BLaER1 treated with 17β-estradiol and CSF1 and Interleukin-3, amounts not matched to agents 10 nM and 100 nM (cell line): ENCODE data around the gene MCFD2.

Source experiments
- H3K27ac ChIP-seq, 11 experiments: shearing (Covaris generic); formaldehyde crosslinking; 2 replicates each; pipeline ENCODE4 v1.8.1; 2022
- H3K27me3 ChIP-seq, 11 experiments: shearing (Covaris generic); formaldehyde crosslinking; 2 replicates each; pipeline ENCODE4 v1.8.1; 2022
- H3K36me3 ChIP-seq, 11 experiments: shearing (Covaris generic); formaldehyde crosslinking; 2 replicates each; pipeline ENCODE4 v1.8.1; 2022
- H3K4me1 ChIP-seq, 10 experiments: shearing (Covaris generic); formaldehyde crosslinking; 2 replicates each; pipeline ENCODE4 v1.8.1; 2022
- H3K4me2 ChIP-seq, 11 experiments: shearing (Covaris generic); formaldehyde crosslinking; 2 replicates each; pipeline ENCODE4 v1.8.1; 2022
- H3K4me3 ChIP-seq, 10 experiments: shearing (Covaris generic); formaldehyde crosslinking; 2 replicates each; pipeline ENCODE4 v1.8.1; 2022
- H3K9ac ChIP-seq, 11 experiments: shearing (Covaris generic); formaldehyde crosslinking; 2 replicates each; pipeline ENCODE4 v1.8.1; 2022
- H3K9me3 ChIP-seq, 11 experiments: shearing (Covaris generic); formaldehyde crosslinking; replicated peaks in 1 of 11; 2 replicates each; pipeline ENCODE4 v1.8.1; 2022
- H4K20me1 ChIP-seq, 11 experiments: shearing (Covaris generic); formaldehyde crosslinking; 2 replicates each; pipeline ENCODE4 v1.8.1; 2022
- Cebpa-rat ChIP-seq, 11 experiments: shearing (Covaris generic); IDR thresholded peaks; 2 replicates each; pipeline ENCODE4 v1.8.1; 2022

Gene MCFD2

DNA sequence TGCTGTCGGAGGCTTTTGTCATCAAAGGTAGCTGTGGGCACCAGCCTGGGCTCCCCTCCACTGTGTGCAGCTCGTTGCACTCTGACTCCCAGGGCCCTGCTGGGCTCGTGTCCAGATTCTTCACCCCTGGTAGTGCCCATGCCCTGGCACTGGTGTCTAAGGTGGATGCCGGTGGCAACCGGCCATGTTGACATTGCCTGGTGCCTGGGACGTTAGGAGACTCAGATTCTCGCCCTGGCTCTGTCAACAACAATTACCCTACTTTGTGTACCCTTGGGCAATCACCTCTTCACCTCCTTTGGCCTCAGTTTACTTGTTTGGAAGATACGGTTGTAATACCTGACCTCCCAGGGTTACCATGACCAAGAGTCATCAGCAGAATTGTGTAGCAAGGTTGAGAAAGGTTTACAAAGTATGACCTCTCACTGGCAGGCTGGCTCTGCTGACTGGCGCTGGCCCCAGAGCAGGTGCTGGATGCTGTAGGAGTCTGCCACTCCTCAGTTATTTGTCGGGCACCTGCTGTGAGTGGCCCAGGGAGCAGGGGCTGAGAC is 41.5 kb upstream of the MCFD2 start:
- Histone ChIP-seq H4K20me1 (peaks cover 0 to 78% (median 21%) of the 10 kb centered on the region in 11 experiments; a peak in 13 of 22 replicates), H3K27me3 (no peaks in the 10 kb centered on the region), H3K4me2 (no peak overlapping the region), H3K9ac (no peak overlapping the region), H3K9me3 (no peaks in the 10 kb centered on the region), H3K4me1 (peaks cover 23 to 58% (median 37%) of the 10 kb centered on the region in 10 experiments), H3K27ac (peak overlapping the region in 2 of 11 experiments; percentile 8 to 48; a peak in 2 of 22 replicates), H3K36me3 (peaks cover 82 to 100% (median 98%) of the 10 kb centered on the region in 11 experiments), H3K4me3 (no peak overlapping the region)
- TF ChIP-seq Cebpa-rat (IDR thresholded peaks at IDR 0.05), result no peak

DNA sequence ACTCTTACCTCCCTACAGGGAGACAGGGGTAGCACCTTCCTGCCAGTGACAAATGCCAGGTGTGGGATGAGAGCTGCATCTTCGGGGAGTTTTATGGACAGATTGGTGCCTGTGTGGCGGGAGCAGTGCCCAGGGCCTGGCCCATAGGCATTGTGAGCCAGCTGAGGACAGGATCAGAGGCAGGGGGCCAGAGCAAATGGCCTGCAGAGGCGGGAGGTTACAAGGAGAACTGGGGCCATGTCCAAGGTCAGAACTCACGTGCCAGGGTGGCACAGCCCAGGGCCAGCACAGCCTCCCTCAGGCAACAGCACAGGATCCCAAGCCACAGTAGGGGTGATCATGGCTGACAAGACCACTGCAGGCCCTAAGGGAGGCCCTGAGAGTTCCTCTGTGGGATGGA is 40.2 kb upstream of the MCFD2 start:
- H3K36me3 ChIP-seq, result peaks cover 77 to 99% (median 97%) of the 10 kb centered on the region in 11 experiments
- no peaks in the 10 kb centered on the region for H3K27me3 ChIP-seq
- TF ChIP-seq Cebpa-rat (IDR thresholded peaks at IDR 0.05), result no peak
- peak overlapping the region in 7 of 11 experiments; percentile 10 to 56 (median 49); a peak in 9 of 22 replicates for H3K4me2 ChIP-seq
- peaks cover 24 to 66% (median 43%) of the 10 kb centered on the region in 10 experiments for H3K4me1 ChIP-seq
- H3K27ac ChIP-seq, result peak overlapping the region in 9 of 11 experiments; percentile 25 to 65 (median 53); a peak in 15 of 22 replicates
- H3K9ac ChIP-seq, result peak overlapping the region in 7 of 11 experiments; percentile 15 to 47 (median 34); a peak in 11 of 22 replicates
- H4K20me1 ChIP-seq, result peaks cover 0 to 81% (median 24%) of the 10 kb centered on the region in 11 experiments; a peak in 14 of 22 replicates
- H3K9me3 ChIP-seq, result no peaks in the 10 kb centered on the region
- no peak overlapping the region for H3K4me3 ChIP-seq

DNA sequence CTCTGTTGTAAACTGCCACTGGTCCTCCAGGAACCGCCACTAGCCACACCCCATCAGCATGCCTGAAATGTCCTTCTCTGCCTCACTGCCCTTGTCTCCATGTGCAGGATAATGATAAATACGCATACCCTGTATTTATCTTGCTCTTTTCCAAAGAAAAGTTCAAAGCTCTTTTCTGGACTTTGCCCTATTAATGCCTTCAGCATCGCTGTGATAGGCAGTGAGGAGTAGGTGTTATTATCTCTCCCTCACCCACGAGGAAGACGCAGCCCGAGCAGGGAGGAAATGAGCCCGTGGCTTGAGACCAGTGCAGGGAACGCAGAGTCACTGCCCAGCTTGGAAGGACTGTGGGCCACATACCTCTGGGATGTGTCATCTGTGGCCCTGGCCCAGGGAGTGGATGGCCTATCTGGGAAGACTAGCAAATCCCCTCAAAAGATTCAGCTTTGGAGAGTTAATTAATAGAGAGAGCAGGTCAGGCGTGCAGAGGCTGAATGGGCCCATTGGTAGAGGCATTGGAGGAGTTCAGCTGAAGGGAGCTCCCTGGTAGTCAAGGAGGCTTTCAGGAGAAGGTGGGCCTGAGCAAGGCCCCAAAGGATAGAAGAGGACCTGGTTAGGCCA is 39.5 kb upstream of the MCFD2 start:
- Histone ChIP-seq H4K20me1 (peaks cover 0 to 81% (median 25%) of the 10 kb centered on the region in 11 experiments; a peak in 14 of 22 replicates), H3K9me3 (no peaks in the 10 kb centered on the region), H3K4me3 (no peak overlapping the region), H3K4me1 (peaks cover 24 to 73% (median 50%) of the 10 kb centered on the region in 10 experiments), H3K9ac (peak overlapping the region in 9 of 11 experiments; percentile 8 to 47 (median 34); a peak in 8 of 22 replicates), H3K27ac (peak overlapping the region in 9 of 11 experiments; percentile 25 to 65 (median 53); a peak in 16 of 22 replicates), H3K36me3 (peaks cover 78 to 99% (median 96%) of the 10 kb centered on the region in 11 experiments), H3K27me3 (no peaks in the 10 kb centered on the region), H3K4me2 (peak overlapping the region in 7 of 11 experiments; percentile 10 to 56 (median 49); a peak in 12 of 22 replicates)
- no peak for TF ChIP-seq Cebpa-rat (IDR thresholded peaks at IDR 0.05)

DNA sequence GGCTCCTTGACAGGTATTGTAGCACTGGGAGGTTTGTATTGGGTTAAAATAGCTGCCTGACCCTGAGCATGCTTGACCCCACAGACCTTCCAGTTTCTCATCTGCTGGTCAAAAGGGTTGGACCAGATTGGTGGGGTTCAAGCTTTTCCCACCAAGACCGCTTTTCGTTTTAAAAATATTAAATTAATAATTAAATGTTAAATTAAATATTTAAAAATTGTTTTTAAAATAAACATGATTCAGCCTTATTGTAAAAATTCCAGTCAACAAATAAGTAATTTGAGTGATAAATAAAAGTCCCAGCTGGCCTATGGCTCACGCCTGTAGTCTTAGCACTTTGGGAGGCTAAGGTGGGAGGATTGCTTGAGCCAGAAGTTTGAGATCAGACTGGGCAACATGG is 36.6 kb upstream of the MCFD2 start:
- peak overlapping the region in 1 of 11 experiments; percentile 27; a peak in 1 of 22 replicates for H3K9ac ChIP-seq
- H3K27me3 ChIP-seq, result no peaks in the 10 kb centered on the region
- H3K4me1 ChIP-seq, result peaks cover 49 to 85% (median 69%) of the 10 kb centered on the region in 10 experiments
- H3K36me3 ChIP-seq, result peaks cover 51 to 94% (median 84%) of the 10 kb centered on the region in 11 experiments
- H3K4me3 ChIP-seq, result peak overlapping the region in 1 of 10 experiments; percentile 16; a peak in 1 of 20 replicates
- H4K20me1 ChIP-seq, result peaks cover 0 to 85% (median 16%) of the 10 kb centered on the region in 11 experiments; a peak in 12 of 22 replicates
- H3K27ac ChIP-seq, result peak overlapping the region in 9 of 11 experiments; percentile 45 to 72 (median 58); a peak in 15 of 22 replicates
- H3K9me3 ChIP-seq, result no peaks in the 10 kb centered on the region
- TF ChIP-seq Cebpa-rat (IDR thresholded peaks at IDR 0.05), result no peak
- peak overlapping the region; percentile 53 to 99 (median 95); a peak in 20 of 22 replicates for H3K4me2 ChIP-seq

DNA sequence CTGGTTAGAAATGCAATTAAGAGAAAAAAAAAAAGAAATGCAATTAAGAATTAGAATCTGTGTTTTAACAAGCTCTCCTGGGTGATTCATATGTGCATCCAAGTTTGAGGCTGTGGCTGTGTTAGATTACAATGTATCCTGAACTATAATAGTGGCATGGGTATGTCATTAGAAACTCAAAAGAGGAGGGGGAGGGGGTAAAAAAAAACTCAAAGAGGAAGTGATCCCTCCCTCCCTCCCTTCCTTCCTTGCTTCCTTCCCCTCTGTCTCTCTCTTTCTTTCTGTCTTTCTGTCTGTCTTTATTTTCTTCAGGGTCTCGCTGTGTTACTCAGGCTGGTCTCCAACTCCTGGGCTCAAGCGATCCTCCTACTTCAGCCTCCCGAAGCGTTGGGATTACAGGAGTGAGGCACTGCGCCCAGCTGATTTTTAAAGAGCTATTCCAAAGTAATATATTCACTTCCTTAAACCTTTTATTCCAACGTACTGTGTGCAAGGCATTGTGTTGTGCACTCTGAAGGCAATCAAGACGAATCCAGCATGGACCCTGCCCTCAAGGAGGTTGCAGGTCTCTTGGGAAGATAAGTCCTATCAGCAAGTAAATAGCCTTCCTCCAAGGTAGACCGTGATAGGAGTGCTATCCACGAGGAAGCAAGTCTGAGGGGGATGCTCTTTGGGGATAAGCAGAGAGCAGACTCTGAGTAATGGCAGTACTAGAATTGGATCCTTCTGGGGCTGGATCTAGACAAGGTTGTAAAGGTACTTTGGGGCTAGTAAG is 35.9 kb upstream of the MCFD2 start:
- no peaks in the 10 kb centered on the region for H3K9me3 ChIP-seq
- peaks cover 44 to 92% (median 77%) of the 10 kb centered on the region in 11 experiments for H3K36me3 ChIP-seq
- H3K4me1 ChIP-seq, result peaks cover 56 to 91% (median 76%) of the 10 kb centered on the region in 10 experiments
- H4K20me1 ChIP-seq, result peaks cover 0 to 79% (median 16%) of the 10 kb centered on the region in 11 experiments; a peak in 12 of 22 replicates
- peak overlapping the region; percentile 53 to 99 (median 95) for H3K4me2 ChIP-seq
- no peak for TF ChIP-seq Cebpa-rat (IDR thresholded peaks at IDR 0.05)
- H3K27me3 ChIP-seq, result no peaks in the 10 kb centered on the region
- H3K9ac ChIP-seq, result peak overlapping the region in 7 of 11 experiments; percentile 20 to 65 (median 27); a peak in 5 of 22 replicates
- peak overlapping the region in 9 of 11 experiments; percentile 45 to 72 (median 58); a peak in 19 of 22 replicates for H3K27ac ChIP-seq
- H3K4me3 ChIP-seq, result peak overlapping the region in 4 of 10 experiments; percentile 2 to 31 (median 10); a peak in 4 of 20 replicates

DNA sequence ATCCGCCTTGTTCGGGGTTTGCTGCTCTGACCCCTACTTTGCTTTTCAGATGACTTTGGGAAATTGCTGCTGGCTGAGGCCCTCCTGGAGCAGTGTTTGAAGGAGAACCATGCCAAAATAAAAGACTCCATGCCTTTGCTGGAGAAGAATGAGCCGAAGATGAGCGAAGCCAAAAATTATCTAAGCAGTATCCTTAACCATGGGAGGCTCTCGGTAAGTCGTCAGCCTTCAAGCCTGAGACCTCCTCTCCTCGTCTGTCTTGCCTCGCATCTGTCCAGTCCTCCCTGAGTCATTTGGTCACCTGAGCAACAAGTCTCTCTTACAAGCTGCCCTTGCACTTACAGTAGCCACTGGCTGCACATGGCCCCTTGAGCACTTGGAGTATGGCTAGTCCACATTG is 34.7 kb upstream of the MCFD2 start:
- H3K27ac ChIP-seq, result peak overlapping the region in 7 of 11 experiments; percentile 4 to 88 (median 38); a peak in 6 of 22 replicates
- H3K9me3 ChIP-seq, result no peaks in the 10 kb centered on the region
- H3K4me2 ChIP-seq, result peak overlapping the region; percentile 53 to 99 (median 95); a peak in 21 of 22 replicates
- TF ChIP-seq Cebpa-rat (IDR thresholded peaks at IDR 0.05), result no peak
- H4K20me1 ChIP-seq, result peaks cover 0 to 75% (median 19%) of the 10 kb centered on the region in 11 experiments; a peak in 12 of 22 replicates
- H3K27me3 ChIP-seq, result no peaks in the 10 kb centered on the region
- peak overlapping the region in 2 of 11 experiments; percentile 8 to 13; a peak in 1 of 22 replicates for H3K9ac ChIP-seq
- no peak overlapping the region for H3K4me3 ChIP-seq
- H3K4me1 ChIP-seq, result peaks cover 67 to 91% (median 82%) of the 10 kb centered on the region in 10 experiments
- peaks cover 32 to 86% (median 65%) of the 10 kb centered on the region in 11 experiments for H3K36me3 ChIP-seq

DNA sequence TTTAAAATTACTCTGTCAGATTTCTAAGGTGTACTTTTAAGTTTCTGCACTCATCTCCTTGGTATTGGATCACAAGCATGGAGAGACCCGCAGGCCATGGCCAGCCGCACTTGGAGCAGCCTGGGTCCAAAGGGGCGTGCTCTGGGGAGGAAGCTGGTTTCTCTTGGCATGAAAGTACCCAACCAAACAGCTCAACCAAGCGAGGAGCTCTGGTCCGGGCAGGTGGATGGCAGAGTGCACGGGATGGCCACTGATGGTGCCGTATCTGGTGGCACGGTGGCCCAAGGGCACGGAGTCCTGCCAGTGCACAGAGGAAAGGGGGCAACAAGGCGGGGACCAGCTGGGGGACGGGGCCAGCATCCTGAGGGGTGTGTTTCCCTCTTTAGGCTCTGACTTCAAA is 32.2 kb upstream of the MCFD2 start:
- Histone ChIP-seq H3K36me3 (peaks cover 18 to 75% (median 46%) of the 10 kb centered on the region in 11 experiments), H3K27me3 (no peaks in the 10 kb centered on the region), H3K27ac (peak overlapping the region in 8 of 11 experiments; percentile 26 to 90 (median 36); a peak in 13 of 22 replicates), H3K9ac (peak overlapping the region in 4 of 11 experiments; percentile 3 to 89 (median 53); a peak in 4 of 22 replicates), H3K4me1 (peaks cover 89 to 99% (median 95%) of the 10 kb centered on the region in 10 experiments), H4K20me1 (peaks cover 0 to 75% (median 20%) of the 10 kb centered on the region in 11 experiments; a peak in 11 of 22 replicates), H3K9me3 (no peaks in the 10 kb centered on the region), H3K4me3 (peak overlapping the region in 4 of 10 experiments; percentile 15 to 28 (median 20); a peak in 3 of 20 replicates), H3K4me2 (peak overlapping the region; percentile 85 to 99 (median 95))
- no peak for TF ChIP-seq Cebpa-rat (IDR thresholded peaks at IDR 0.05)

DNA sequence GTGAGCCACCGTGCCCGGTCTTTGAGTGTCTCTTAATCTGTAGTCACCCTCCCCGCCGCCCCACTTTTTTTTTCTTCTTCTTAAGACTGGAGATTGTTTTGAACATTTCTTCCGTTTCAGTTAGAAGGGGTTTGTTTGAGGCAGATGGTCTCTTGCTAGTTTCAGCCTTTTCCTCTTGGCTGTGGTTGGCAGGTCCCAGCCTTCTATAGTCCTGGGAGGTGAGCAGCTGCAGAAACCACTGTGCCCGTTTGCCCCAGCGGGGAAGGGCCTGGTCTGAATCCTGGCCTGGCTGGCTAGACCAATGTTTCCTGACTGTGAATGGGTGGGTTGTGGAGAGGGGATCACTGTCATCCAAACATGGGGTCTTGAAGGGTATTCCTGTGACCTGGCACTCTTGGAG is 30.1 kb upstream of the MCFD2 start:
- no peak for TF ChIP-seq Cebpa-rat (IDR thresholded peaks at IDR 0.05)
- peaks cover 6 to 54% (median 27%) of the 10 kb centered on the region in 11 experiments; a peak in 20 of 22 replicates for H3K36me3 ChIP-seq
- H3K4me2 ChIP-seq, result peak overlapping the region; percentile 85 to 99 (median 95)
- no peaks in the 10 kb centered on the region for H3K27me3 ChIP-seq
- peak overlapping the region; percentile 48 to 92 (median 89) for H3K9ac ChIP-seq
- H3K27ac ChIP-seq, result peak overlapping the region in 10 of 11 experiments; percentile 18 to 93 (median 88); a peak in 19 of 22 replicates
- no peaks in the 10 kb centered on the region for H3K9me3 ChIP-seq
- H4K20me1 ChIP-seq, result peaks cover 0 to 75% (median 20%) of the 10 kb centered on the region in 11 experiments; a peak in 10 of 22 replicates
- H3K4me1 ChIP-seq, result peaks cover 76 to 83% (median 79%) of the 10 kb centered on the region in 10 experiments
- peak overlapping the region; percentile 30 to 96 (median 89) for H3K4me3 ChIP-seq
